Colonic mucosa (tissue), 4 donors: ENCODE results near the gene TMEM51. TPM values are rescaled to one million over a fixed set of nuclear protein-coding genes. Genes with fewer than 3 reads are reported as not detected.

Experiments used
- DNase-seq: peaks from one replicate; pipeline ENCODE4 v3.0.0-alpha.2; 2020
- H3K27ac ChIP-seq: fragments of 200-600 bp; one replicate; pipeline ENCODE4 v1.8.0; 2021
- H3K27me3 ChIP-seq: fragments of 200-600 bp; one replicate; pipeline ENCODE4 v1.8.0; 2021
- H3K36me3 ChIP-seq: fragments of 200-600 bp; one replicate; pipeline ENCODE4 v1.8.0; 2021
- H3K4me1 ChIP-seq: fragments of 200-600 bp; one replicate; pipeline ENCODE4 v1.8.0; 2021; ENCODE audit warnings: mild to moderate bottlenecking
- H3K4me3 ChIP-seq: fragments of 200-600 bp; one replicate; pipeline ENCODE4 v1.8.0; 2021
- H3K9ac ChIP-seq, 2 donors: one replicate each; pipeline ENCODE4 v1.7.0; 2013; ENCODE audit warnings: control low read depth in 2 of 2, low read depth in 2 of 2, low read length in 2 of 2
- H3K9me3 ChIP-seq: fragments of 200-600 bp; one replicate; pipeline ENCODE4 v1.8.0; 2021
- CTCF ChIP-seq: fragments of 200-600 bp; IDR thresholded peaks from one replicate; pipeline ENCODE4 v1.8.0; 2022; ENCODE audit warnings: antibody characterized with exemption, mild to moderate bottlenecking
- intact Hi-C: fragments of 100-400 bp; cut with DNase I; formaldehyde crosslinking; loops from one replicate; pipeline ENCODE4 v1.14.1; 2022
- total RNA-seq, 2 donors: library from RNA; stranded (reverse); fragmentation: NEBNext Ultra II Directional in 1 of 2; extraction: Animal tissue kit (Norgen Biotek cat#: 25700) in 1 of 2; gene quantifications; one replicate each; pipeline ENCODE4 v1.2.1, GENCODE V29; 2021
- donor health status: healthy.
- donor health status: DM: no; HTN: no; CAD: no.
- donor health status: DM: no; HTN: no; CAD: no.

Gene TMEM51
- total RNA-seq, 2 donors from 2014 or later: 21.3 to 28.6 TPM

DNA sequence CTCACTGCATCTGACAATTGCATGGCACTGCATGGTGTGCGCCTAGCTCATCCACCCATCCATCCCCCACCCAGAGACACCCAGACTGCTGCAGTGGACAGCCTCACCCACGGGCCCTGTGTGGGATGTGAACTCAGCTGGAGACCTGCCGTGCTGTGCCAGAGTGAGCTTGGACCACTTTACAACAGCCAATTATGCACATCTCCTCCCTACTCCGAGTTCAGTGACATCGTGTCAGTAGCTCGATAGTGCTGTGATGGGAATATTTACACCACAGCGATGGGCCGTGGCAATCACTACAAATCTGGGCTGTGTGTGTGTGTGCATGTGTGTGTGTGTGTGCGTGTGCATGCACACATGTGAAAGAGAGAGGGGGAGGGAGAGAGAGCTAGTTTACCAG lies 42.5 kb downstream of the TMEM51 start:
- peaks cover 9% of the 10 kb centered on the region for H3K4me1 ChIP-seq

DNA sequence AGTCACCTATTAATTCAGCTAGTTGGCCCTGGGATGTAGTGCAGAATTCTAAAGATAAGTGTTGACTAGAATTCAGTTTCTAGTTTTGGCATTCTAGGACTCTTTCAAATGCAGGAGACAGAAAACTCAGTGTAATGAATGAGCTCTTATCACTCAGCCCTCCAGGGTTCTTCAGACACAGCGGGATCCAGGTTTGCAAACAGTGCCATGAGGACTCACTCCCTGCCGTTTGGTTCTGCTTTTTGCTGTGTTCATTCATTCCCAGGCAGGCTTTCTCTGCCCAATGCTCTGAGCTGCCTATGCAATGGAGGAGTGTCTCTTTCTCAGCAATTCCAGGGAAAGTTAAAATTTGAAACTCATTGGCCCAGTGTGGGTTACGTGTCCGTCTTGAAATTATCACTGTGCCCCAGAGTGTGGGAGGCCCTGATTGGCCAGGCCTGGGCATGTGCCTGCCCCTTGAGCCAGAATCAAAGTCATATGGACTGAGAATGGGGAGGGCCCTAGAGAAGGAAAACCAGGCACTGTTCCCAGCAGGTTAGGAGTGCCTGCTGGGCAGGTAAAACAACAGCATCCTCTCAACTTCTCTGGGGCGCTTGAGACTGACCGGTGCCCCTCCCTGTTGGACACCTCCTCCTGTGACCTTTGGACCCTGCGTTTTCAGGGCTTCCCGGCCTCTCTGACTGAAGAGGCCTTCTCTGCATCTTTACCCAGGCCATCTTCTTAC lies 43.4 kb downstream of the TMEM51 start:
- H3K4me3 ChIP-seq: no peak overlapping the region
- no peaks in the 10 kb centered on the region for H3K27me3 ChIP-seq
- peak; percentile 90 for DNase-seq
- H3K27ac ChIP-seq: peak overlapping the region; percentile 65
- no peak for TF ChIP-seq CTCF
- peak overlapping the region in 1 of 2 donors; percentile 54 for H3K9ac ChIP-seq
- intact Hi-C loops: no loop called here
- H3K4me1 ChIP-seq: peaks cover 9% of the 10 kb centered on the region
- no peaks in the 10 kb centered on the region for H3K9me3 ChIP-seq
- H3K36me3 ChIP-seq: no peaks in the 10 kb centered on the region

More for the DNA sequence above, 42.5 kb downstream of the TMEM51 start:
- Histone ChIP-seq H3K27ac (no peak overlapping the region), H3K9ac (no peak overlapping the region), H3K36me3 (no peaks in the 10 kb centered on the region), H3K9me3 (no peaks in the 10 kb centered on the region), H3K4me3 (no peak overlapping the region), H3K27me3 (no peaks in the 10 kb centered on the region)
- no peak for DNase-seq
- no peak for TF ChIP-seq CTCF
- intact Hi-C loops: no loop called here

DNA sequence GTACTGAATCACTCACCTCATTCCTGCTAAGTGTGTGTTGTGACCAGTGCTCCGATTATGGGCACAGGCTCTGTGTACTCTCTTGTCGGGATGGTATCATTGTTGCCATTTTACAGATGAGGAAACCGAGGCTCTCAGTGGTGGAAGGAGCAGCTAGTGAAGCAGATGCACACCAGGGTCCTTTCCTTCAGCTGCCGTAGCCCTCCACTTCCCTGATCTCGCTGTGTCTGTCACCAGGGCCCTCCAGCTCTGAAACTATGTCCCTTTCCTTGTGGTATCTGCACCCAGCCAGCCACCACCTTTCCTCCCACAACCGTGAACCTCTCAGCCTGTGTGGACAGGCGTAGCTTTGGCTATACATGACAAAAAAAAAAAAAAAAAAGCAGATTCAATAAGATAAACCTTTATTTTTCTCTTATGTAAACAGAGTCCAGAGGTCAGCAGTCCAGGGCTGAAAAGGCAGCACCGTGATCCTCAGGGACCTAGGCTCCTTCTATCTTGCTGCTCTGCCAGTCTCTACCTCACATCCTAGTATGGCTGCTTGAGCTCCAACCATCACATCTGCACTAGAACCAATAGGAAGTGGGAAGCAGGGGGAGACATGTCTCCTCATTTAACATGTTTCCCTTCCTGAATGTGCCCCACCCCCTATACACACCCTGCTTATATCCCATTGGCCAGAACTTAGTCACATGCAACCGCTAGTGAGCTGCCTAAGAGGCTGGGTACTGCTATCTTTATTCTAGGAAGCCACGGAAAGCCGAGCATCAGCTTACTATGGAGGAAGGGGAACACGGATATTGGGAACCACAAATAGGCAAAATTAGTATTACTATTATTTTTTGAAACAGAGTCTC lies 44.3 kb downstream of the TMEM51 start:
- H3K9ac ChIP-seq: peak overlapping the region in 1 of 2 donors; percentile 54
- no peaks in the 10 kb centered on the region for H3K36me3 ChIP-seq
- H3K27me3 ChIP-seq: no peaks in the 10 kb centered on the region
- DNase-seq: no peak
- H3K9me3 ChIP-seq: no peaks in the 10 kb centered on the region
- H3K4me1 ChIP-seq: peaks cover 9% of the 10 kb centered on the region
- intact Hi-C loops: no loop called here
- H3K27ac ChIP-seq: peak overlapping the region; percentile 65
- H3K4me3 ChIP-seq: no peak overlapping the region
- TF ChIP-seq CTCF: no peak

DNA sequence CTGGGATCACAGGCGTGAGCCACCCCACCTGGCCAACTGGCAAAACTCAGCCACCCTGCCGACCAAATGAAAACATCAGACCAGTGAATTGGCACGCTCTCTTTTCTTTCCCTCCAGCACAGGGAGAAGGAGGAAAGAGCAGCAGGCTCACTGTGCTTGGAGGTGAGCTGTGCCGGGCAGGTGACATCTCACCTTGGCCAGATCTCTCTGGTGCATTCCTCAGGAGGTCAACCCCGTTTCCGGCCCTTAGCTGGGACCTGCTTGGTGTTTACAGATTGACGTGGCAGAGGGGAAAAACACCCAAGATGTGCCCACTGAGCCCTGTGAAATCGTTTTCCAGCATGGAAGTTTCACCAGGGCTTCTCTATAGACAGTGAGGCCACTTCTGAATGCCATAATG lies 45.1 kb downstream of the TMEM51 start:
- intact Hi-C loops: no loop called here
- H3K36me3 ChIP-seq: no peaks in the 10 kb centered on the region
- peaks cover 9% of the 10 kb centered on the region for H3K4me1 ChIP-seq

DNA sequence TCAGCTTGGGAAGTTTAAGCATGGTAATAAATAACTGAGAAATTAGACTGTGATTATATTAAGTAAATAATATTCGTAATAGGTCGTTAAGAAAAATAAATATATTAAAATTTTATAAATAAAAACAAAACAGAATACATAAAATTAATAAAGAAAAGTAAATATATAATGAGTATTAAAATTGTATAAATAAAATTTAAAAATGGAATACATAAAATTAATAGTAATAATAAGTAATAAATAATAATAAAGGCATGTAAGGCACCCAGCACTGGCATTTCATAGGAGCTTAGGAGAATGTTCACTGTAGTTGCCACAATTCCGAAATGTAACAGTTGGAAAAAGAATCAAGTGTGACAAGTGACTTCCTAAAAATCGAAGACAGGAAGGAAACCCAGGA lies 47.7 kb downstream of the TMEM51 start:
- no peak for DNase-seq
- no peak for TF ChIP-seq CTCF
- H3K36me3 ChIP-seq: no peaks in the 10 kb centered on the region
- no peak overlapping the region for H3K4me3 ChIP-seq
- H3K27ac ChIP-seq: peak overlapping the region; percentile 90
- peak overlapping the region in 1 of 2 donors; percentile 72 for H3K9ac ChIP-seq
- H3K27me3 ChIP-seq: no peaks in the 10 kb centered on the region
- intact Hi-C loops: no loop called here
- H3K9me3 ChIP-seq: no peaks in the 10 kb centered on the region
- H3K4me1 ChIP-seq: peaks cover 9% of the 10 kb centered on the region

More for the DNA sequence above, 45.1 kb downstream of the TMEM51 start:
- TF ChIP-seq CTCF: no peak
- DNase-seq: no peak
- H3K27ac ChIP-seq: no peak overlapping the region
- H3K9me3 ChIP-seq: no peaks in the 10 kb centered on the region
- no peak overlapping the region for H3K4me3 ChIP-seq
- no peaks in the 10 kb centered on the region for H3K27me3 ChIP-seq
- no peak overlapping the region for H3K9ac ChIP-seq
